ENCODE measurements around the gene TMEM63C.

DNA sequence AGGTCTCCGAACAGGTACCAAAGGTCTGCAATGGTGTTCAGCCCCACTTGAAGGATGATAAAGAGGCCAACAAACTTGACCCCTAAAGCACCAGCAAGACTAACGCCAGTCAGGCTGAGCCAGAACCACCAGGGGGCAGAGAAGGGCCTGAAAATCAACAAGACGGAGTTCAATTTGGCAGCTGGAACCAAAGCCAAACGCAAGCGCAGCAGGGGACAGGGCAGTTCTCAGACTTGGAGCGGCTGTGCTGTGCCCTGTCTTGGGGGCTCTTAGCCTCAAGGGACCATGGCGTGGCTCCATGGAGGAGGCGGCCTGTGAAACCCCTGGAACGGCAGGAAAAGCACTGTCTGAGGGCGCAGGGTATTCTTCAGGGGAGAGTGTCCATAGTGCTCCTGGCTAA lies 119.5 kb downstream of the TMEM63C start:
- TF ChIP-seq POLR2A (IDR thresholded peaks at IDR 0.05; ENCODE audit: low read depth, low read length), result no peak
- TF ChIP-seq POLR2AphosphoS5 (IDR thresholded peaks at IDR 0.05; ENCODE audit: low read depth, low read length), result no peak
